Measurements from ENCODE around the gene ANTXR1.

Gene ANTXR1

GRCh38 chr2:69188182-69188900 is 175.4 kb downstream of the ANTXR1 start:
- DNase-seq: no peak

DNA sequence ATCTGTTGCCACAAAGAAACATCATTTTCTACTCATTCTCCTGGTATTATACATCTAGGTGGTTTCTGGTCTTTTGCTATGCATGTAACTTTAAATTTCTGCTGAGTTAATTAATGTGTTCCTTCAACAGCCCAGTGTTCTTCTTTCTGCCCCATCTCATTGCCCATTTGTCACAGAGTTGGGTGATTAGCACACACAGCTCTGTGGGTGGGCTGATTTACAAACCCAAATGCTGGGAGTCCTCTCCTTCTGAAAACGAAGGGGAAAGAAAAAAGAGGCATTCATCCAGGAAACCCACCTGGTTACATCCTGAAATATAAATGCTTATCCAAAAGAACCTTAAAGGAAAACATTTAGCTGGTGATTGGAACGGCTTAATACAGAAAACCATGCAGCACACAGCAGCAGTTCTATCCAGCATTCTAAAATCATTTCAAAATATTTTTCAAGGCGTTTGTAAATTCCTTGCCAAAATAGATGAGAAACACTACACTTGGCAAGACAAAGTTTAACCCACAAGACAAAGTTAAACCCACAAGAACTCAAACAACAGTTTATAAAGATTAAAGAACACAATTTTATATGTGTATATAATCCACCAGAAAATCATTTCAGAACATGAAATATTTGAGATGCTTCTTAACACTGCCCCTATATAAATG is 177.9 kb downstream of the ANTXR1 start:
- no peak for DNase-seq

DNA sequence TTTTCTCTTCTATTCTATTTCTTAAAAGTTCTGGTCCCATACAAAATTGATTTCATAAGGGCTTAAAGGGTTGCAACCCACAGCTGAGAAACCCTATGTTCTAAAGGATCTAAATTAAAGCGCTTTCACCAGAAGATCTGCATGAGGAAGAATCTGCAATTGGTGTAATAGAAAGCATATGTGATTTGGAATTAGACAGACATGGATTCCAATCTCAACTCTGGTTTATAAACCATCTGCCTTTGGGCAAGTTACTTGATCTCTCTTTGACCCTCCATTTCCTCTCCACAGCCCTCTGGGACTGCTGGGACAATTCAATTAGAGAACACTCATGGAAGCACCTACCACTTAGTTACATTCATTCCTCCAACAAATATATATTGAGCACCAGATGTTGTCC is 178.7 kb downstream of the ANTXR1 start:
- DNase-seq: no peak

DNA sequence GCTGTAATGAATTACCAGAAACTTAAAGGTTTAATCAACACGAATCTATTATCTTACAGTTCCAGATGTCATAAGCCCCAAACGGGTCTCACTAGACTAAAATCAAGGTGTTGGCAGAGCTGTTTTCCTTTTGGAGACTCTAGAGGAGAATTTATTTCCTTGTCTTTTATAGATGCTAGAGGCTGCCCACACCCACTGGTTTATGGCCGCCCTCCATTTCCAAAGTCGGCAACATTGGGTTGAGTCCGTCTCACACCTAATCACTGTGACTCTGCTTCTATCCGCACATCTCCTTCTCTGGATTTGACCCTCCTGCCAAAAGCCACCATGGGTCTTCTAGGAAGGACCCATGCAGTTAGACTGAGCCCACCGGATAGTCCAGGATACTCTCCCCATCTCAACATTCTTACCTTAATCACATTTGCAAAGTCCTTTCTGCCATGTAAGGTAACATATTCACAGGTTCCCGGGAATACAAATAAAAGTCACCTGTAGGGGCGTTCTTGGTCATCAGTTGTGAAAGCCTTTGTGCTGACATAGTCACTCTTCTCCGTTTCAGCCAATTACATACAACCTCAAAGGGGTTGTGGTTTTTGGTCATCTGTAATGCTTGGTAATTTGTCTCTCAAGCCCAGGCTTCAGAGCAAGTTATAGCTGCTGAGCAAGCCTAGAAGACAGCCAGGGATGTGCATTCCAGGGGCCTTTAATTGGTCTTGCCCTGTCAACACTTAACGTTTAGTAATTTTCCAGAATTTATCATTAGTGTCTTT is 179.4 kb downstream of the ANTXR1 start:
- DNase-seq: no peak

DNA sequence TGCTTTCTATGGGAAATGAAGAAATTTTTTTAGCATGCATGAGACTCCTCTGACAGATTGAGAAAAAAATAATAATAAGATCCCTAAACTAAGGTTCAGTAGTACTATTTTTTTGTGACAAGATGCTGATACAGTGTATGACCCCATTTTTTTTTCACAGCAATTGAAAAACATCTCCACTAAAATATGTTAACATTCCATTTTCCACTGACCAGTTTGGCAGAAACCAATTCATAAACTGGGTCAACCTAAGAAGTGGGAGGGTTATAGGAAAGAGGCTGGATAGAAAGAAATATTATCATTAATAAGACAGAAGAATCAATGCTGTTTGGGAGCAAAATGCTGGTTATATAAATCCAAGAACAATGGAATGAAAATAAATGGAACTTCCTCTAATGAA is 182.7 kb downstream of the ANTXR1 start:
- DNase-seq: no peak

GRCh38 chr2:69196327-69197117 is 183.5 kb downstream of the ANTXR1 start:
- DNase-seq: no peak

GRCh38 chr2:69200107-69200520 is 187.1 kb downstream of the ANTXR1 start:
- no peak for DNase-seq

- no peak for DNase-seq
Measured at GRCh38 chr2:69201259-69201658, 188.3 kb downstream of the ANTXR1 start.

DNA sequence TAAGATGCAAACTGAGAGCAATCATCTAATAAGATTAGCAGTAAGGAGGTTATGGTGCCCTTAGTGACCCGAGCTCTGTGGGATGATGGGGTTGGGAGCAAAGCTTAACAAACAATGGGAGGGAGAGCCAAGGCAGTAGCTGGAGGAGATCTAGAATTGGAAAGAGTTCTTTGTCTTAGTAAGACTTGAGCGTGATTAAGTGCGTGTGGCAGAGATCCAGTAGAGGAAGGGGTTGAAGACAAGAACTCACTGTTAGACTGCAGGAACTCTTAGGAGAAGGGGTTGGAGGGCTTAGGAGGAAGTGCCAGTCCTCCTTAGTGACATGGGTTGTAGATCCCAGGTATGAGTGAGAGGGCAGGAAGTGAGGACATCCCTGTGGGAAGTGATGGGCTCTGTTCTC is 189.3 kb downstream of the ANTXR1 start:
- DNase-seq: no peak

GRCh38 chr2:69203166-69203985 is 190.4 kb downstream of the ANTXR1 start:
- no peak for DNase-seq

GRCh38 chr2:69204654-69205053 is 191.7 kb downstream of the ANTXR1 start:
- DNase-seq: no peak

- no peak for DNase-seq
Measured at GRCh38 chr2:69205076-69205475, 192.1 kb downstream of the ANTXR1 start.

GRCh38 chr2:69205491-69205890 is 192.5 kb downstream of the ANTXR1 start:
- no peak for DNase-seq

DNA sequence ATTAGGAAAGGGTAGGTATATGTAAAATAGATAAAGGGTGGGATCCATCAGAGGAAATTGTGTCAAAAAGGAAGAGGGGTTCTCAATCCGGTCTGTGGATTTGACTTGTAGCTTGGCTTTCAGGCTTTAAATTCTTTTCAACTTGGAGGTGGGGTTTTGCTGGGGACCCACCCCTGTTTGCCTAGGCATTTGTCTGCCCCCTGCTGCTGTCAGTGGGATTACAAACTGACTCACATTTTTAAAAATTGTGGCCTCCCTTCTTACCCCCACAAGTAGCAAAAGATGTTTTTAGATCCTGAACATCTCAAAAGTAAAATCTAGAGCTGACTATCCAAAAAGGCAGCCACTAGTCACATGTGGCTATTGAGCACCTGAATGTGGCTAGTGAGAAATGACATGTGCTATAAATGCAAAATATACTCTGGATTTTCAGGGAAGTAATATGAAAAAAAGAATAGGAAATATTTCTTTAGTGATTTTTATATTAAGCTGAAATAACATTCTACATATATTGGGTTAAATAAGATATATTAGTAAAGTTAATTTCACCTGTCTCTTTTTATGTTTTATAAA is 195.1 kb downstream of the ANTXR1 start:
- DNase-seq: no peak

DNA sequence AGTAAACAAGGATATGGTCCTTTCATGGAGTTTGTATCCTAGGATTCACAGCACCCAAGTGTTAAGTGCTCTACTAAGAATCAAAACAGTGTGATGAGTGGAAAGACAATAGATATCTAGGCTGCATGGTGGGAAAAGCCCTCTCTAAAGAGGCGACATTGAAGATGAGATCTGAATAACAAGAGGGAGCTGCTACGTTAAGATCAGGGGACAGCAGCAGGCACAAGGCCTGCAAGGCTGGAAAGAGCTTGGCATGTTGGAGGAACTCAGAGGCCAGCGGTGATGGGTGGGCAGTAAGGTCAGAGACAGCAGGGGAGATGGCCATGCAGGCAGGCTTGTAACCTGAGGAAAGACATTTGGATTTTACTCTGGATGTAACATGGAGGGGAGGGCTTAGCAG is 196.5 kb downstream of the ANTXR1 start:
- DNase-seq: no peak

- no peak for DNase-seq
Measured at GRCh38 chr2:69210385-69210784, 197.4 kb downstream of the ANTXR1 start.

- DNase-seq: no peak
Measured at GRCh38 chr2:69211048-69211447, 198.1 kb downstream of the ANTXR1 start.

GRCh38 chr2:69211686-69212085 is 198.7 kb downstream of the ANTXR1 start:
- no peak for DNase-seq

GRCh38 chr2:69212238-69213028 is 199.5 kb downstream of the ANTXR1 start:
- no peak for DNase-seq

- DNase-seq: no peak
Measured at GRCh38 chr2:69213201-69213600, 200.2 kb downstream of the ANTXR1 start.

DNA sequence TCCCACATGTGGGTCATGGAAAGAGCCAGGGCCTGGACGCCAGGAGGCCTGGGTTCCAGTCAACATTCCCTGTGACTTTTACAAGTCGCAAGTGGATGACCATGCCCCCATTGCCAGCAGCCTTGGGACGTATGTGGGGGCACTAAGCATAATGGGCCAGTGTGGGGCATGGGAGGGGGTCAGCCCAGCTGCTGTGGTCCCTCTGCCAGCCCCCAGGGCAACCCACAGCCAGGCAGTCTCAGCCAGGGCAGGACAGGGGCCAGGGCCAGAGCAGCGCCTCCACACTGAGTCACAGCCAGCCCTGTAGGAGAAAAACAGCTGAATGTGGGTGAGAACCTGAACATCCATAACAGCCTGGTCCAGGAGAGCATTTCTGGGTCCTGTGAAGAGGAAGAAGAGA is 200.8 kb downstream of the ANTXR1 start:
- DNase-seq: no peak

Measured in cortex of kidney (tissue), 1 donor.